Activated T-cell treated with anti-CD3 and anti-CD28 coated beads, Interleukin-2, amount 50 U/mL, for 1 hour (primary cell): ENCODE measurements around the gene CCDC182.

Experiments used
- DNase-seq: peaks from one replicate; pipeline ENCODE4 v3.0.0-alpha.2; 2020

Gene CCDC182

GRCh38 chr17:57726213-57726790 lies 18.8 kb downstream of the CCDC182 start:
- no peak for DNase-seq

GRCh38 chr17:57724729-57725125 lies 20.4 kb downstream of the CCDC182 start:
- DNase-seq = no peak

GRCh38 chr17:57724026-57724728 lies 20.9 kb downstream of the CCDC182 start:
- DNase-seq = no peak

DNA sequence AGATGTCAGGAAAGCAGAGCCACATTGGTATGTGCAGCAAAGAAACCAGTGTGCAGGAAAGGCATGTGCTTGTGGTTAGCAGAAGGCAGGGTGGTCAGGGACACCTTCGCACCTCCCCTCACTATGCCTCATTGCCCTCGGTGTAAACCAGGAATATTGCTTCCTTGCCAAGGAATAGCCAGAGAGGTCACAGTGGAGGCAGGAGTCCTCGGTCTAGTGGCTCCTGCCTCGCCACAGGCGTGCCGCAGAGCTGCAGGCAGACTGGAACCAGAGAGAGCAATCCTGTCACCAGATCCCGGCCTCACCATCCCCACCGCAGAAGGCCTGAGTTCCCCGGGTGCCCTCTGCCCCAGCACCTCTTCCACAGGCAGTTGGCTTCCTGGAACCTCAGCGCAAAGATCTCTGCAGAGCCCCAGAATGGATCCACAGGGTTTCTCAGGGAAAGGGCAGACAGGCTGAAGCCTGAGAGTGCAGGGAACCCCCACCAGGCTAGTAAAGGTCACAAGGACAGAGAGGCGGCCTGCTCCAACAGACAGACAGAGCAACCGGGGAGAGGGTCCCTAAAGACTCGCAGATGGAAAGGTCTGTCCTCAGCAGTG lies 21.6 kb downstream of the CCDC182 start:
- DNase-seq = no peak

GRCh38 chr17:57722704-57723043 lies 22.4 kb downstream of the CCDC182 start:
- DNase-seq = no peak

- no peak for DNase-seq
Observed at GRCh38 chr17:57721967-57722703, 23.0 kb downstream of the CCDC182 start.

DNA sequence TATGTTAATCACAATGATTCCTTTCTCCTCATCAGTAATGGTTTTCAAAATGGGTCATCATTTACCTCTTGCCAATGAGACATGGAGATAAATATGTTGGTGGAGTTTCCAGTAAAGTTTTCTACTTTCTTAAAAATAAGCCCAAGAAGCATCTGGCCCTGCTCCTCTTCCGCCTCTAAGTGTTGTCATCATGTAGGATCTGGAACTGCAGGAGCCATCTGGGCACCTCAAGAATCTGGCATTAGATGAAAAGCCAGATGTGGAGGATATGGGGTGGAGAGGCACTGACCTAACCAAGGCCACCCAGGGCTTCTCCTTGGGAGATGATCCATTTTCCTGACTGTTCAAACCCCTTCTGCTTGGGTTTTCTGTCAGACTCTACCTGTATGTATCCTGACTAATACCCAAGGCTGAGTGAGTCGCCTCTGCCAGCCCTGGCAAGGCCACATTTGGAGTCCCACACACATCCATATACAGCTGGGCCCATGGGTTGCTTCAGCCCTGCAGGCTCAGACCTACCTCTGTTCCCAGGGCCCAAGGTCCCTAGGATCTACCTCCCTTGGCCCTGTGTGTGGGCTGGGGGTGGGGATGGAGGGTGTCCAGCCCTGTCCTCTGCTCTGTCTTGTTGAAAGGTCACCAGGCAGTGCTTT lies 24.6 kb downstream of the CCDC182 start:
- DNase-seq = no peak

DNA sequence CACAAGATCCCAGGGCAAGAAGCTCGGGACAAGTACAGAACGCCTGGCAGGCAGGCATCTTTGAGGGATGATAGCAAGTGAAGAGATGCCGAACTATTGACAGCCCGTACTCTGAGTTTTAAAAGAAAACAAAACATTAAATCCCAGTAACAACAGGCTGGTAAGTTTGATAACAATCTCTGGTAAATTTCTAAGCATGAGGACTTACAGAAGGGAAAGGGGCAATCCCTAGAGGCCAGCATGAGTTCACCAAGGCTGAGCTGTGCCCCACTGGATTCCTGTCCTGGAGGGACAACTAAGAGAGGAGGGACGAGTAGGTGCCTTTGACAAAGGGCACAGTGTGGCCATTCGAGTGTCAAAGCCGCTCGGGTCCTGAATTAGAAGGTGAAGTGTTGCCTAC lies 26.2 kb downstream of the CCDC182 start:
- no peak for DNase-seq

DNA sequence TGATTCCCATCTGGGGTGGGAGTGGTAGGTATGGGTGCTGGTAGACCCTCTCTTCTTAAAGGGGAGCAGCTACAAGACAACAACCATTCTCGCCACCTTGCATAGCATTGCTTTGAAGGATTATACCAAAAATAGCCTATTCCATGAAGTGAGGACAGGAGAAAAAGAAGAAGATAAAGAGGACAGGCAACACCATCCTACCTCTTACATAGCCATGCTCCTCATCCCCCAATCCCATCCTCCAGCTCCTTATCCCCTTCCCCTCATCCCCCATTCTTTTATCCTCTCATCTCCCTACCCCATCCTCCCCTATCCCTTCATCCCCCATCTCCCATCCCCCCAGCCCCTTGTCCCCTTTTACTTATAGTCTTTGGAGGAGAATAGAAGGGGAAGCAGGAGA lies 29.1 kb downstream of the CCDC182 start:
- no peak for DNase-seq

DNA sequence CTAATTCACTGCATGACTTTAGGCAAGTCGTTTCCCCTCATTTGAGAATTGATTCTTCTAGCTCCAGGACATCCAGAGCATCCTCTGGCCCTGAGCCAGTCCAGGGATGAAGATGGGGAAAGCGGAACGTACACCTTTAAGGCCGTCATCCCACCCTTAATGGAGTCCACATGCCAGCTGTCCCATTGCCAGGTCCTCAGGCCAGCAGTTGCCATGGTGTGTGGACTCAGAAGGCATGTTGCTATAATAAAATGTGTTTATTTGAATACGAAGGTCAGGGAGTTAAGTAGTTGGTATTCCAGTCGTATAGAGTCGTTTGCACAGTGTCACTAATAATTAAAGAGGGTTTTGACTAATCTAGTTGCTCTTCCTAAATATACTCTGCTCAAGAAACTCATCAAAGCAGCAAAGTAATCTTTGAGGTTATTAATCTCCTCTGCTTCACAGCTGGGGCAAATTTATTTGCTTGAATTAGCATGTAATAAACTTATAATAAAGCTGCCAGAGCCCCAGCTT lies 30.4 kb downstream of the CCDC182 start:
- no peak for DNase-seq

- DNase-seq = no peak
Observed at GRCh38 chr17:57713140-57713539, 32.0 kb downstream of the CCDC182 start.

- no peak for DNase-seq
Observed at GRCh38 chr17:57708410-57708809, 36.7 kb downstream of the CCDC182 start.

DNA sequence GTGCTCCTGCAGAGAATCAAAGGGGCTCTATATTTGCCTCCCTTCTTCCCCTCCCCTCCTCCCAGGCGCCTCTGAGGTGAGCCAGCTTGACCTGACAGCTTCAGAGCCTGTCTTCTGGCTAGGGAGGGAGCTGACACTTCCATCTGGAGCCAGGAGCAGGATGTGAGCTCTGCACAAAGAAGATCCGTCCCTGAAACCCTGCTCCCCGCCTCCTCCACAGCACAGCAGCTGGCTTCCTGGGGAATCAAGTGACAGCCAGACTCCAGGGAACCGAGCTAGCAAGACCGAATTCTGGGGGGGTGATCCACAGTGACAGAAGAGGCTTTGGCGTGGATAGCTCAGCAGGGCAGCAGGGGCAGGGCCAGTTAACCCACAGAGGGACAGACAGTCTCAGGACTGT lies 37.2 kb downstream of the CCDC182 start:
- DNase-seq = no peak

DNA sequence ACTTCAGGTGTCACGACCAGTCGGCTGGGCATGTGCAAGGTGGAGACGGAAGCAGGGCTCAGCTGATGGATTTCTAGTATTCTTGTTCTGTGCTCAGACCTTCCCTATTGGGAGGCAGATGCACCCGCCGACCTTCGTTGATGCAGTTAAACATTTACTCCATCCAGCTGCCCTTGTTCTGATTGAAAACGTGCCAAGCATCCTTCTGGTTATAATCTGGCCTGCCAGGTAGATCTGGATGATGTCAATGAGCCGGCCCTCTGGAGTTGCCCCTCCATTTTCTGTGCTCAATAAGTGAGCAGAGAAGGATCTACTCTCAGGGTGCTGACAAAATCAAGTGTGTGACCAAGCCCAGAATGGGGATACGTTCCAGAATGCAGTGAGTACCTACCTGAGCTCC lies 38.3 kb downstream of the CCDC182 start:
- DNase-seq = no peak

DNA sequence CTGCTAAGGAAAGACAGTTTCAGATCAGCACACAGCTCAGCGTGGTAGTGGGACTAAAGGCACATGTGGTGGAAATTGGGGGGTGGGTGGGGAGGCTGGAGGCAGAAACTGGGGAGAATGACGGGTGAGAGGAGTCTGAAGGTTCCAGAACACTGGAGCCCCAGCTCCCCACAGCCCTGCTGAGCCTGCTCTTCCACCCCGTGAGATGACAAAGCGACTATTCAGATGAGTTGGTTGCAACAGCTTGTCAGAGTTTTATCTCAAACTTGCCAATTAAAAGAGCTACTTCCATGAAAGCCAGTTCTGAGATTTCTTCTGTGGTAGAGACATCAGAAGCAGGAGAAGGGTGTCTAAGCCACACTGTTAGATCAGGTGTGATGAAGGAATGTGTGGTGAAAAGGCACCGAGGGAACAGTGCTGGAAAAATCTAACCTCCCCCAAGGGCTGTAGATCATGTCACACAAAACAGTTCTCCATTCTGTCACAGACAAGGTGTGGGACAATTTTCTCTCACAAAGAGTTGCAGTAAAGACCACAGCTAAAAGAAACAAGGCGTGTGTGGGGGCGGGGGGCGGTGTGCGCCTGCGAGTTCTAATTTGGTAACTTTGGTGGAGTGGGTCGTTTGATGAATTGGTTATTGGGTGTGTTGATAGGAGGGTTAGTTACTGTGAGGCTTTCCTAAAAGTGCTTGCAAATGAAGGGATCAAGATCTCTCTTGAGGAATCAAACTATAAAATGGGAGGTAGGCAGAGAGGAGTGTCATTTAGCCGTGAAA lies 39.0 kb downstream of the CCDC182 start:
- no peak for DNase-seq

- no peak for DNase-seq
Observed at GRCh38 chr17:57704448-57704847, 40.7 kb downstream of the CCDC182 start.

- no peak for DNase-seq
Observed at GRCh38 chr17:57703273-57703672, 41.8 kb downstream of the CCDC182 start.

- no peak for DNase-seq
Observed at GRCh38 chr17:57701124-57701523, 44.0 kb downstream of the CCDC182 start.

- no peak for DNase-seq
Observed at GRCh38 chr17:57699751-57700219, 45.3 kb downstream of the CCDC182 start.

DNA sequence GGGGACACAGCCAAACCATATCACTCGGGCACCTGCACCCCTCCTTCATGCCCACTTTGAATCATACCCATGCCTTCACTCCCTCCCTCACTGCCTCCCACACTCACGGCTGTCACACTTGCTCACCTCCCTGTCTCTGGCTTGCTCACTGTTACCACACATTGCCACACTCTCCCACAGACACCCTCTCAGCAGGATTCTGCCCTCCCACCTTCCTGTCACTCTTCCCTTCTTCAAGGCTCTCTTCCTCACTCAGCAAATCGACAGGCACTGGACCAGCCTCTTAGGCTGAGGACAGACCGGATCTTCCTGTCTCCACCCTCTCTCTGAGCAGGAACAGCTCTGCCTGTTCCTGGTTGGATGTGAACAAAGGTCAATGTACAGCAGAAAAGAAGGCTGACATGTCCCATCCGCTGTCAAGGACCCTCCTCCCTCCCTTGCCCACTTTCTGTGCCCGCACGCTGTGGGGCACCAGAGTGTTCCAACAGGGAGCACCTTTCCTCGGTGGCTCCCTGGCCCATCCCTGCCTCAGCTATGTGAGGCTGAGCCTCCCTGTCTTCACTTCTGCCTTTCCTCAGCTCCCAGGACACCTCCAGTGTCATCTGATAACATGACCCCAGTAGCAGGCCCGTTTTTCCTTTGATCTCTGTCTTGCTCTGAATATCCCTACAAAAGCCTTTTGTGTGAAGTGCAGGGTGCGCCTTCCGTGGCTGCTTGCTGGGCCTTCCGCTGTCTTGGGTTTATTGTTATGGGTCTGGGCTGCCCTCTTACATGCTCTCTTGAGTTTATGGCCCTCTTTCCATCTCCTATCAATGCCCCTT lies 47.0 kb downstream of the CCDC182 start:
- DNase-seq = no peak

- DNase-seq = no peak
Observed at GRCh38 chr17:57697197-57697596, 47.9 kb downstream of the CCDC182 start.
